NCI-H2196 (cell line): ENCODE results near the gene SMIM45.
A peak's percentile ranks its signal among the peaks of the same experiment; 100 is the strongest.
"Not testable (repeated sequence)": the region's sequence is repeated elsewhere in the genome, so short reads cannot be mapped to it uniquely, and the experiment has no call there.

Source experiments
- DNase-seq: peaks from one replicate; lab custom pipeline; 2025; ENCODE audit not compliant: unreplicated experiment; lab: John Stamatoyannopoulos, UW

Gene SMIM45

DNA sequence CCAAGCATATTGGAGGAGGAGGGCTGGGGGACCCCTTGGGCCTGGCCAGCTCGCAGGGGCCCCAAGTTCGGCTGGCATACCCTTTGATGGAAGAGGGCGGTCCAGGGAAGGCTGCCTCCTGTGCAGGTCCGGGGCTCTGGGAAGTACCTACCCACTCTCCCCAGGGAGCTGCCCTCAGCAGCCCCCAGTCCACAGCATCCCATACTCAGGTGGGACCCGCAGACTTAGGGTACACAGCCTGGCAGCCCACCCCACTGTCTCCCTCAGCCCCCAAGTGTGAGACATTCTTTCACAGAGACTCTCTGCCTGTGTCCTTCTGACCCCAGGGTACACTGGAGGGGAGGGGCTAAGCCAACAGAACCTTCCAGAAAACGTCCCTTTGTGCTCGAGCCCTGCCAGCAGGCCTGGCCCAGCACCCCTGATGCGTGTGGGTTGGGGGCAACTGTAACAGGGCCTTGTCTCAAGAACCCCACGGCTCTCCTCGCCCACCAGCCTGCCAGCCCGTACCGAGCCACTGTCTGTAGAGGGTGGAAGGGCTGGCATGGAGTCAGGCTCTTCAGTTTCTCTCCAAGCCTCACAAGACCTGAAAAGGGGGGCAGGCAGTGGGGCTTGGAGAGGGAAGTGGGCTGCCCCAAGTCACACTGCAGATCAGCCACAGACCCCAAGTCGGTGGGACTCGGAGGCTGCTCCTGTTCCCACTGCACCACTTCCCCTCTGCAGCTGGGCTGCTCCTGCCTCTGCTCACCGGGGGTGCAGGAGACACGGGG is 18.4 kb upstream of the SMIM45 start:
- no peak for DNase-seq

DNA sequence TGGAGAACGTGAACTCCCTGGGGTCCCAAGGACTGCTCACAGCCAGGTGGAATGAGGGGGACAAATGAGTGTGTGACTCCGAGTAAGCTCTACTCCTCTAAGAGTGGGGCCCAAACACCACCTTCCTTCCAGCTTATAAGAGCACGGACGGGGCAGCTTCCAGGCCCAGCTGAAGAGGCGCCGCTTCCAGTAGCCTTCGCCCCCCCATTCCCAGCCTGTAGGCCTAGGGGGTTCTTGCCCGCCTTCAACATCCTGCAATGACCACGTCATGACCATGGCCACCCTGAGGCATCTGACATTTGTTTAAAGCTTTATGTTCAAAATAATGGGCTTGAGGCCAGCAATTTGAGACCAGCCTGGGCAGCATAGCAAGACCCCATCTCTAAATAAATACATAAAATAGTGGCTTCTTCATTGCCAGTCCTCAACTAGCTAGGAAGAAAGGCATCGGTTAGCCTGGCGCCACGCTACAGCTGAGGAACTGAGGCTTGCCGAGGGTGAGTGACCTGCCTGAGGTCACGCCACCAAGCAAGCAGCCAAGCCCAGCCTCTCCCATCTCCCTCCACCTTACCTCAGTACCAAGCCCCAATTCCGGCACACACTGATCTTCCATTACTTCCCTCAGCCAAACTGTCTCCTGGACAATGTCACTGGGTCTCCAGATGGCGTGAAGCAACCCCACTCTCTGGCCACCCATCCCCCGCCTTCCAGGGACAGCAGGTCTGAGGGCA is 17.5 kb upstream of the SMIM45 start:
- no peak for DNase-seq

DNA sequence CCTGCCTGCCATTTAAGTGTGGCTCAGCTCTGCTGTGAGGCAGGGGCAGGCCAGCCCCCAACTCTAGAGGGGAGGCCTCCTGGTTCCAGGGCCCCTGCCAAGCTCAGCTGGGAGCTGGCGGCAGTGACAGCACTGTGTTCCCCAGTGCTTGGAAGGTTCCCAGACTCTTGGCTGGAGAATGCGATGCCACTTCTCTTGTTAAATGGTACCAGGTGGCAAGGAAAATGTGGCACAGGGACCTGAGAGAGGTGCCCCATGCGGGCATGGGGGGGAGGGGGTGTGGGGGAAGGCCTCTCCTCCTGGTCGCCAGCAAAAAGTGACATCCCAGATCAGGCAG is 17.0 kb upstream of the SMIM45 start:
- no peak for DNase-seq

DNA sequence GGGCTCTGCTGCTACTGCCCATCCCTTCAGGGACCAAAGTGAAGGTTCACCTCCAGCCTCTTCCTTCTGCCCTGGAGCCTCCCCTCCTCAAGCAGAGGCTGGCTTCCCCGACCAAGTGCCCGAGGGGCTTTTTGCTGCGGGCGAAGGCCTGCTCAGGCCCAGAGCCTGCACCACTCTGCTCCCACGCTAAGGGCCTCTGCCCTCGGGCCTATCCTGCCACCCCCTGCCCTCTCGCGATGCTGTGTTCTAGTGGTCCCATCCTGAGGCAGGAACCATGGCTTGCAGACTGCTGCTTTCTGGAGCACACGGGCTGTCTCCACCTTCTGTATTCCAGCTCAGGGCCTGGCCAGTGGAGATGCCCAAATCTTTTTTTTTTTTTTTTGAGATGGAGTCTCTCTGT is 16.4 kb upstream of the SMIM45 start:
- no peak for DNase-seq

DNA sequence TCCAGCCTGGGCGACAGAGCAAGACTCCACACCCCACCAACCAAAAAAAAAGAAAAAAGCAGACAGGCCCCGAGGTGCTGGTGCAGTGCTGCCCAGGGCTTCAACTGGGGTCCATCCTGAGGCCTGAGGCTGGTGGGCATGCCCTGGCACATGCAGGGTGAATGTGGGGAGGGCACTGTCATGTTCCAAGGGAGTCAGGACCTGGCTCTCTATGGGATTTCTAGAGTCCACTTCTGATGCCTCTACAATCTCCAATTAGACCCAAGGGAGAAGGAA is 15.1 kb upstream of the SMIM45 start:
- DNase-seq: no peak

DNA sequence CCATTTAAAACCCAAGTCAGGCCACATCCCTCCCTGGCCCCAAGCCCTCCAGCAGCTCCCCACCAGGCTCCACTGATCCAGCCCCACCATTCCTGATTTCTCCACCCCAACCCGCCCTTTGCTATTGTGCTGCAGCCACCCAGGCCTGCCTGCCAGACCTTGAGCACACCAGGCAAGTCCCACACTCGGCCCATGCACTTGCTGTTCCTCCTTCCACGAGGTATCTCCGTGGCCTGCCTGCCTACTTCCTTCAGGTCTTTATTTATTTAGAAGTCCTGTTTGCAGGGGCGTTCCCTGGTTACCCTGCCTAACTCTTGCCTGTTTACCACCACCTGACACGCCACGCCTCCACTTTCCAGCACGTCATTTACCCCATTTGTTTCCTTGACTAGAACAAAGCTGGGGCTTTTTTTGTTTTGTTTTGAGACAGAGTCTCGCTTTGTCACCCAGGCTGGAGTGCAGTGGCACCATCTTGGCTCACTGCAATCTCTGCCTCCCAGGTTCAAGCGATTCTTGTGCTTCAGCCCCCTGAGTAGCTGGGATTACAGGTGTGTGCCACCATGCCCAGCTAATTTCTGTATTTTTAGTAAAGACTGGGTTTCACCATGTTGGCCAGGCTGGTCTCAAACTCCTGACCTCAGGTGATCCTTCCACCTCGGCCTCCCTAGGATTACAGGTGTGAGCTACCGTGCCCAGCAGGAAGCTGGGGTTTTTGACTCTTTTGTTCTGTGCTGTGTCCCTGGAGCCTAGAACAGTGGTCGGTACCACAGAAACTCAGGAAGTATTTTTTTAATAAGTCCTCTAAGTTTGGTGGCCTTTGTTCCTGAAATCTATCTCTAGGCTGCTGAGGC is 11.7 kb upstream of the SMIM45 start:
- peak; percentile 38 for DNase-seq

DNA sequence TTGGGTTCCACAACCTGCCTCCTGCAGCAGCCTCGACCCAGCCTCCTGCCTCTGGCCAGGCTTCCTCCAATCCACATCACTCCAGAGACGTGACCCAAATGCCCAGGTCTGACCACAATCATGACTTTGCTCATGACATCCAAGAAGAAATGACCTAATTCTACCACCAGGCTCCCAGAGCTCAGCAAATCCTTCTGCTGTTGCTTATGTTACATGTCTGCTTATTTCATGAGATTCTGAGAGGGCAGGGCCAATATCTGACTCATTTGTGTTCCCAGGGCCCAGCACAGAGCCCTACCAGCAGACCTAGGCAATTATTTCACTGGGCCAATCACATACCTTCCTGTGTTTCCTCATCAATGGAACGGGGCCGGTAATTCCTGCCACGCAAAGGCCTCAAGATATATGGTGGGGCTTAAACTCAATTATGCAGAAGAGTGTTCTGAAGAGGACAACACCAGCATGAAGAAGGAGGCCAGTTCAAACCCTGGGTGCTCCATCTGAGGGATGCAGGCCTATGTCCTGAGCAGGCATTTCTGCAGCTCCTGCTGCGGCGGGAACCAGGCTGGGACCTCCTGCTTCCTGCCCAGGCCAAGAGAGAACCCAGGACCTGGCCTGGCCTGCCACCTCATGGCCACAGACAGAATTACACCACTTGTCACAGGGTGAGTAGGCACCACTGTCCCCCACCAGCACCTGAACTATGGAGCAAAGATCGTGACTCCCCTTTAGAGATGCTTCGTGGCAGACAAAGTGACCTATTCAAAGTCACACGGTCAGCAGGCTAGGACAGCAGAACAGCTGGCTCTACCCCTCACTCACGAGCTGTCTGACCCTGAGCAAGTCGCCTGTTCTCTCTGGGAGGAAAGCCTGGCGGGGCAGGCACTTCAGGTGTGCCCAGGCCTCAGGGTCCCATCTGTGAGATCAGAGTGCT is 10.9 kb upstream of the SMIM45 start:
- DNase-seq: peak; percentile 83

DNA sequence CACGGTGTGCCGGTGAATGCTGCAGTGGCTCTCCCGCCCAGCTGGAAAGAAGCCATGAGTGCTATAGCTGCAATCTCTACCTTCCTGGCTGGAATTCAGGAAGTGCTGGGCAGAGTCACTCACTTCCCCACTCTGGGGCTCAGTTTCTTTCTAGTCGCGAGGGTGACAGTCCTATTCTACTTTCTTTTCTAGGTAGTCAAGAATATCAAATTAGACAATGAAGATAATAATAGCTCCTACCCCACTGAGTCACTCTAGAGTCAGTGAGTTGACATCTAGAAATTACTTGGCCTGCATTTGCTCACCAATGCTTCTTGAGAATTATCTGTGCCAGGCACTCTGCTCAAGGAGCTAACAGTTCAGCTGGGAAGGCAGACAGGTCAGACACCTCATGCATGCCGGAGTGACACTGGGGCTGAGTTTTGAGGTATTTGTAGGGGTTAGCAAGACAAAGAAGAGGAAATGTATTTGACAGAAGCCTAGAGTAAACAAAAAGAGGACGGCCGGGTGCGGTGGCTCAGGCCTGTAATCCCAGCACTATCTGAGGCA is 8.2 kb upstream of the SMIM45 start:
- no peak for DNase-seq

DNA sequence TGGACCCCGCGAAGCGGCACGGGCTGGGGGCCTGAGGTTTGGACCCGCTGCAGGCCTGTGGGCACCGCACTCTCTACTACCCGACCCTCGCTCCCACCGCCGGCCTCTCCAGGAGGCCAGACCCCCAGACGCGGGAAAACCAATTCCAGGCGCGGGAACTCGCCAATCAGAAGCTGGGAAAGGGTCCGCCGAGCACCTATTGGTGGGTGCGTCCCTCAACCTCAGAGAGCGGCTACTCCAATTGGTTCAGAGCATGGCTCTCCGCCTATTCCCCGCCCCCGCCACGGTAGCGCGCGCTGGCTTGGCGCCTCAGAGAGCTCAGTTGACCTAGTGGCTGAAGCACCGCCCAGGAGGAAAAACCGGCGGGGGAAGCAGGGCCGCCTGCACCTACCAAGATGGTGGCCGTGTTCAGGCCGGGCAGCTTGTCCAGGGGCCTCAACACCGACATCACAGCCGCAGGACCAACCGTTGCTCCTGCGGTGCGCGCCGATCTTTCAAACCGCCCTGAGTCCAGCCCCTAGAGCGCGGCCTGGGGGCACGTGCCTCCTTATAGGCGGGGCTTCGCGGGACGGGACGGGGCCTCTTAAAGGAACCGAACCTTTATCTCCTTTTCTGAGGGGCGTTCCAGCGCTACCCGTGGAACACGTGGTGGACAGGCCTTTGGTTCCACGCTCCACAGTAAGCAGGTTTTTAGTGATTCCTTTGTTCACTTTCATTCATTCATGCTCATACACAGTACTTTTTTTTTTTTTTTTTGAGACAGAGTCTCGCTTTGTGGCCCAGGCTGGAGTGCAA is 5.1 kb upstream of the SMIM45 start, which contains the start of gene CENPM:
TSS of gene CENPM (minus strand) at position 524 of the 795 bp plus-strand sequence. CDS start at position 448, 76 bp downstream.
- DNase-seq: peak; percentile 95

DNA sequence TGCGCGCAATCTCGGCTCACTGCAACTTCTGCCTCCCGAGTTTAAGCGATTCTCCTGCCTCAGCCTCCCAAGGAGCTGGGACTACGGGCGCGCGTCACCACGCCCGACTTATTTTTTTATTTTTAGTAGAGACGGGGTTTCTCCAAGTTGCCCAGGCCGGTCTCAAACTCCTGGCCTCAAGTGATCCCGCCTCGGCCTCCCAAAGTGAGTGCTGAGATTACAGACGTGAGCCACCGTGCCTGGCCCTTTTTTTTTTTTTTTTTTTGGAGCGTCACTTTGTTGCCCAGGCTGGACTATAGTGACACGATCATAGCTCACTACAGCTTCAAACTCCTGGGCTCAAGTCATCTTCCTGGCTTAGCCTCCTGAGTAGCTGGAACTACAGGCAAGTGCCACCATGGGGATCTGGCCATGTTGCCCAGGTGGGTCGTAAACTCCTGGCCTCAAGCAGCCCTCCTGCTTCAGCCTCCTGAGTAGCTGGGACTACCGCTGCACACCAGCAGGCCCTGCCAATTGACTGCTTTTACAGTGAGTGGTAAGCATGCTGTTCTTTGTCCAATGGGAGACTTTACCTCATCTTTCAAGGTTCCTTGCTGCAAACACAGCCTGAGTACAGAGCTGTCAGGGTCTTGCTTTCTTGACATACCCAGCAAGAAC is 4.4 kb upstream of the SMIM45 start:
- DNase-seq: no peak

DNA sequence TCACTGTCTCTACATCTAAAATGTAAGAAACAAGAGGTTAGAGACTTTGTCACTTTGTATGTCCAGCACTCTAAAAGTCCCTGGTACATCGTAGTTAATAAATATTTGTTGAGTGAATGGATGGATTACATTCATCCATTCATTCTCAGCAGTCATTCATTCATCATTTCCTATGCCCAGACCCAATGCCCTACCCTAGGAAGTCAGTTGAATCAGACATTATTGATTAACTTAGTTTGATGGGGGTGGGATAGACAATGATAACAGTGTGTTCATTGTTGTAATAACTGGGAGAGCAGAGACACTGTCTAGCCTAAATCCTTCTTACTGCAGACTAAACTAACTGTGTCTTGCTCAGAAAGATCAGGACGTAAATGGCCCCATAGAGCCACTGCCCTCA is 3.8 kb upstream of the SMIM45 start:
- no peak for DNase-seq

DNA sequence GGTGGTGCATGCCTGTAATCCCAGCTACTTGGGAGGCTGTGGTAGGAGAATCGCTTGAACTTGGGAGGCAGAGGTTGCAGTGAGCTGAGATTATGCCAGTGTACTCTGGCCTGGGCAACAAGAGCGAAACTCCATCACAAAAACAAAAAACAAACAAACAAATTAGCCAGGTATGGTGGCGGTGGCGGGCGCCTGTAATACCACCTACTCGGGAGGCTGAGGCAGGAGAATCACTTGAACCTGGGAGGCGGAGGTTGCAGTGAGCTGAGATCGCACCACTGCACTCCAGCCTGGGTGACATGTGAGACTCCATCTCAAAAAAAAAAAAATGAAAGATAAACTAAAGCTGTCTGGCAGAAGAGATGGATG is 3.0 kb upstream of the SMIM45 start:
- DNase-seq: not testable (repeated sequence)

DNA sequence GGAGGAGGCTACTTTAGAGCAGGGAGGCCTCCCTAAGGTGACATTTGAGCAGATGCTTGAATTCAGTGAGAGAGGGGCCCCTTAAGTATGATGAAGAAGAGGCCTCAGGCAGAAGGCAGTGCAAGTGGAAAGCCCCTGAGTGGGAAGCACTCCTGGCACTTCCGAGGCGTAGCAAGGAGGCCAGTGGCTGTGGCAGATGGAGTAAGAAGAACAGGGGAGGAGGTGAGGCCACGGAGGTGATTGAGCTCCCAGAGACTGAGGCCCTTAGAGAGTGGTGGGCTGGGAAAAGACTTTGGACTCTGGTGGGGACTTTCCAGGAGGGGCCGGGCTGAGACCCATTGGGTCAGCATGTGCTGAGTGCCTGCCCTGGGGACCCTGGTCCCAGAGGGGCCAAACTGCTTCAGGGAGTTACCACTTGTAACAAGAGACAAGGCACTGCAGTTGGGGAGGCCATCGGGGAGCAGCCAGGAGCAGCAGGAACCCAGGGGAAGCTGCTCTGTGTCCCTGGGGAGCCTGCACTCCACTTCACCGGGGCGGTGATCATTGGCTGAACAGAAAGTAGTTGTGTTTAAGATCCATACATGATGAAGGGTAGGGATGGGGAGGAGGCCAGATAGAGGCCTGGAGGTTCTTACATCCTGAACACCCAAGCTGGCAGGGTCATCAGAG is 2.5 kb upstream of the SMIM45 start:
- DNase-seq: no peak

DNA sequence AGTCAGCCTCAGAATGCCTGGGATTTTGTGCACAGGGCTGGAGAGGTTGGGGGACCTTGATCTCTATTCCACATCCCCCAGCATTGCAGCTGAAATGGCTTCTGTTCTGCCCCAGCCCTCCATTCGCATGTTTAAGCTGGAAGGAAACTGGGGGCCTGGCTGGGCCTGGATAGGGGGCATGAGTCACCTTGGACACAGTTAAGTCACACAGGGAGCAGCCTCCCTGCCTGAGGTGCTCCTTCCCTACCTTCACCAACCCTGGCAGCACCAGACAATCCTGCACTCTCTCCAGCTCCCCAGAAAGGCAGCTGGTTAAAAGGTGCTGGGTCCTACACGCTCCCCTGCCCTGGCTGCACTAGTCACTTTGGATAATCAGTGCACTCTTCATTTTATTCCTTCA is 763 bp downstream of the SMIM45 start:
- no peak for DNase-seq

DNA sequence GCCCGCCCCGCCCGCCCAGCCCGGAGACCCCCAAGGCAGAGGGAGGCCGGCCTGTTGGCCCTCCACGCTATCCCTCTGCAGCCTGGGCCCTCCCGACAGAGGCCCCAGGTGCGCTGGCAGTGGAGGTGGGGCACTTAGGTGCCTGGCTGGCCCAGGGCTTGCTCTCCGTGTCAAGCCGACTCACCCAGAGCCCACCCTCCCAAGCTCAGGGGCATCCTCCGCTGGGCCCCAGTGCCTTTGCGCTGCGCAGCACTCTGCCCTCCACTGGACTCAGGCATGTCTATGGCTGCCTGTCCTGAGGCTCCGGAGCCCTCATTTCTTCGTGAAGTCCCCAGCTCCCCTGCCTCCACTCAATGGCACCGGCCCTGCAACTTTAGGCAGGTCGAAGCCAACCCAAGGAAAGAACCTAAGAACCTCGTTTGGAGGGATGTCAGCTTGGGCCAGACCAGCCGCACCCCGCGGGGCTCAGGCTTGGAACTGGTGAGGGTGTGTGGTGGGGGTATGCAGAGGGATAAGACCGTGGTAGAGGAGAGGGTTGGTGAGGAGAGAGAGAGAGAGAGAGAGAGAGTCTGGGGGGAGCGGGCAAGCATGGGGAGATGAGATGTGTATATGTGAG is 6.1 kb downstream of the SMIM45 start:
- no peak for DNase-seq

DNA sequence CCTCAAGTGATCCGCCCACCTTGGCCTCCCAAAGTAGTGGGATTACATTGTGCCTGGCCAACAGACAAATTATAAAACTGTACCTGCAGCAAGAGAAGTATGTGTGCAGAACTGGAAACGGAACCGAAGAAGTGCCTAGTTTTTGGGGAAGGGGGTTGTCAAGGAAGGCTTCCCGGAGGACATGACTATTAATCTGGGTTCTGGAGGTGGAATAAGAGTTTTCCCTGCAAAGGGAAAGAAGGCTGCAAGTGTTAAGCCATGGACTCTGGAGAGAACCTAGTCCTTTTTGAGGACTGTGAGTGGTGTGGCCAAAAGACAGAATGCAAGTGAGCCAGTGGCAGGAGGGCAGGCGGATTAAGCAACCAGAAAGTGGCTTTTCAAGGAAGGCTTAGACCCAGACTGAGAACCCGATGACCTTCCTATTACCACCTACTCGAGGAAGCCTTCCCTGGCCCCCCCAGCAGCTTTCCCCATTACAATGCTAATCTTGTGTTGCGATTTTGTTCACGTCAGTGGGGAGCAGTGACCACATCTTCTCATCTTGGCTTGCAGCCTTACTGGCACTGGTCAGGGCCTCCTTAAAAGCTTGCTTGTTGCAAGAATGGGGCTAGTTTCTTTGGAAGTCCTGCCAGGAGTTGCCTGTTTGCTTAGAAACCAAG is 11.6 kb downstream of the SMIM45 start:
- DNase-seq: no peak

DNA sequence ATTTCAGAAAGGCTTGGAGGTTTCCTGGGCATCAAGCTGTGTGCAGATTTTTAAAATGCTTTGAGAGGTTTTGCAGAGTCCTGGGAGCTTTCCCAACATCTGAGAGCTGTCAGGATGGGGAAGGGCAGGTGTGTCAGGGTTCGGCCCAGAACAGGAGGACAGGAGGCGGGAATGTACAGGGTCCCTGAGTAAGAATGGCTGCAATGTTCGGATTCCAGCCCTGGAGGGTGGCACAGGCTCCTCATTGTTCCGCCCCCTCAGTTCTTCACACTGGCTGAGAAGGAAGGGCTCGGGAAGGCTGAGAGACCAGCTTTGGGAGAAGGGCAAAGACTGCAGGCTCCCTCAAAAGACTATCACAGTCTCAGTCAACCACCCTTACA is 12.2 kb downstream of the SMIM45 start:
- DNase-seq: no peak

DNA sequence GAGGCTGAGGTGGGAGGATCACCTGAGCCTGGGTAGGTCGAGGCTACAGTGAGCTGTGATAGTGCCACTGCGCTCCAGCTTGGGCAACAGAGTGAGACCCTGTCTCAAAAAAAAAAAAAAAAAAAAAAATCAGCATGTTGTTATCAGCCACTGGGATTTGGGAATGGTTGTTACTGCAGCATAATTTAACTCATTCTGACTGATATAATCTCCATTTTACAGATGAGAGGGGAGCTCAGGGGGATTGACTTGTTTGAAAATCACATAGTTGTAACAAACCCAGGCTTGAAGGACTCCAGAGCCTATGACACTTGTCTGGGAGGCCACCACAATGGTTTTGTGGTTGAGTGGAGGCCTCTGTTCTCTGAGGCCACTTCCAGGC is 14.3 kb downstream of the SMIM45 start:
- no peak for DNase-seq
